GM23338 (cell line): ENCODE measurements around the gene ANKRD13B.

Source experiments
- EZH2 ChIP-seq: fragments of 200-600 bp; sonication (generic); IDR thresholded peaks from one replicate; pipeline ENCODE4 v1.8.0; 2017; ENCODE audit warnings: antibody characterized with exemption, mild to moderate bottlenecking, low read depth; ENCODE audit not compliant: unreplicated experiment
- EZH2phosphoT487 ChIP-seq: fragments of 200-600 bp; sonication (generic); IDR thresholded peaks from one replicate; pipeline ENCODE4 v1.8.1; 2018; ENCODE audit warnings: antibody characterized with exemption; ENCODE audit not compliant: unreplicated experiment
- JUNB ChIP-seq: IDR thresholded peaks from one replicate; pipeline ENCODE4 v1.6.1; 2016; ENCODE audit warnings: antibody characterized with exemption; ENCODE audit not compliant: unreplicated experiment
- NANOG ChIP-seq: IDR thresholded peaks from 2 replicates; pipeline ENCODE4 v1.6.1; 2016; ENCODE audit warnings: antibody characterized with exemption, borderline replicate concordance
- POLR2AphosphoS5 ChIP-seq: IDR thresholded peaks from 2 replicates; pipeline ENCODE4 v1.6.1; 2016; ENCODE audit warnings: antibody characterized with exemption, low read depth
- ZNF331 ChIP-seq: fragments of 250-450 bp; sonication (Bioruptor Pico); IDR thresholded peaks from 2 replicates; pipeline ENCODE4 v1.5.0; 2020; ENCODE audit warnings: low read depth, mild to moderate bottlenecking, moderate library complexity
- TF ChIP-seq, protein P1 (sequence below), 2 experiments: fragments of 200-600 bp in 1 of 2; sonication (generic) in 1 of 2; conservative IDR thresholded peaks; 2 replicates each; pipeline versions ENCODE4 v1.5.1 to v1.6.1; 2016 to 2017; ENCODE audit warnings: antibody characterized with exemption in 2 of 2, low read depth in 2 of 2, mild to moderate bottlenecking in 2 of 2, moderate library complexity in 1 of 2
- TF ChIP-seq, protein P2 (sequence below): fragments of 250-450 bp; sonication (Bioruptor Pico); IDR thresholded peaks from 2 replicates; pipeline ENCODE4 v1.5.0; 2020; ENCODE audit warnings: mild to moderate bottlenecking, moderate library complexity
- TF ChIP-seq, protein P3 (sequence below): IDR thresholded peaks from one replicate; pipeline ENCODE4 v1.6.1; 2018; ENCODE audit warnings: antibody characterized with exemption; ENCODE audit not compliant: unreplicated experiment

DNA sequence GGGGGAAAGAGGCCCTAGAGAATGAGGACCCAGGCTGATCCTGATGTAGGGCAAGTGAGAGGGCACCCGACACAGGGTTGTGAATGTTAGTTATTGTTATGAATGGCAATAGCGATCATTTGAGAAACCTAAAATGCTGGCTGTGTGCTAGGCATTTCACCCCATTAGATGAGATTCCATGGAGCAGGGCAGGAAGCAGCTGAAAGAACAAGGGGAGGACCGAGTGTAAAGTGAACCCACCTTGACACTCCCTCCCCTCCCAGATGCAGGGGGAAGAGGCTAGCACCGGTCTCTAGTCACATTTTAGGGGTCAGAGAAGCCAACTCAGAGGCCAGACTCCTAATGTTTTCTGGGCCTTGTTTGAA, 30.3 kb downstream of the ANKRD13B start:
- TF ChIP-seq JUNB (no peak), EZH2phosphoT487 (no peak), POLR2AphosphoS5 (no peak), EZH2 (no peak), NANOG (no peak), ZNF331 (CRISPR knock-in tag) (no peak)
- TF ChIP-seq, protein P1, sequence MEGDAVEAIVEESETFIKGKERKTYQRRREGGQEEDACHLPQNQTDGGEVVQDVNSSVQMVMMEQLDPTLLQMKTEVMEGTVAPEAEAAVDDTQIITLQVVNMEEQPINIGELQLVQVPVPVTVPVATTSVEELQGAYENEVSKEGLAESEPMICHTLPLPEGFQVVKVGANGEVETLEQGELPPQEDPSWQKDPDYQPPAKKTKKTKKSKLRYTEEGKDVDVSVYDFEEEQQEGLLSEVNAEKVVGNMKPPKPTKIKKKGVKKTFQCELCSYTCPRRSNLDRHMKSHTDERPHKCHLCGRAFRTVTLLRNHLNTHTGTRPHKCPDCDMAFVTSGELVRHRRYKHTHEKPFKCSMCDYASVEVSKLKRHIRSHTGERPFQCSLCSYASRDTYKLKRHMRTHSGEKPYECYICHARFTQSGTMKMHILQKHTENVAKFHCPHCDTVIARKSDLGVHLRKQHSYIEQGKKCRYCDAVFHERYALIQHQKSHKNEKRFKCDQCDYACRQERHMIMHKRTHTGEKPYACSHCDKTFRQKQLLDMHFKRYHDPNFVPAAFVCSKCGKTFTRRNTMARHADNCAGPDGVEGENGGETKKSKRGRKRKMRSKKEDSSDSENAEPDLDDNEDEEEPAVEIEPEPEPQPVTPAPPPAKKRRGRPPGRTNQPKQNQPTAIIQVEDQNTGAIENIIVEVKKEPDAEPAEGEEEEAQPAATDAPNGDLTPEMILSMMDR (conservative IDR thresholded peaks at IDR 0.05; ENCODE audit: low read depth in 2 of 2): no peak
- TF ChIP-seq, protein P2, sequence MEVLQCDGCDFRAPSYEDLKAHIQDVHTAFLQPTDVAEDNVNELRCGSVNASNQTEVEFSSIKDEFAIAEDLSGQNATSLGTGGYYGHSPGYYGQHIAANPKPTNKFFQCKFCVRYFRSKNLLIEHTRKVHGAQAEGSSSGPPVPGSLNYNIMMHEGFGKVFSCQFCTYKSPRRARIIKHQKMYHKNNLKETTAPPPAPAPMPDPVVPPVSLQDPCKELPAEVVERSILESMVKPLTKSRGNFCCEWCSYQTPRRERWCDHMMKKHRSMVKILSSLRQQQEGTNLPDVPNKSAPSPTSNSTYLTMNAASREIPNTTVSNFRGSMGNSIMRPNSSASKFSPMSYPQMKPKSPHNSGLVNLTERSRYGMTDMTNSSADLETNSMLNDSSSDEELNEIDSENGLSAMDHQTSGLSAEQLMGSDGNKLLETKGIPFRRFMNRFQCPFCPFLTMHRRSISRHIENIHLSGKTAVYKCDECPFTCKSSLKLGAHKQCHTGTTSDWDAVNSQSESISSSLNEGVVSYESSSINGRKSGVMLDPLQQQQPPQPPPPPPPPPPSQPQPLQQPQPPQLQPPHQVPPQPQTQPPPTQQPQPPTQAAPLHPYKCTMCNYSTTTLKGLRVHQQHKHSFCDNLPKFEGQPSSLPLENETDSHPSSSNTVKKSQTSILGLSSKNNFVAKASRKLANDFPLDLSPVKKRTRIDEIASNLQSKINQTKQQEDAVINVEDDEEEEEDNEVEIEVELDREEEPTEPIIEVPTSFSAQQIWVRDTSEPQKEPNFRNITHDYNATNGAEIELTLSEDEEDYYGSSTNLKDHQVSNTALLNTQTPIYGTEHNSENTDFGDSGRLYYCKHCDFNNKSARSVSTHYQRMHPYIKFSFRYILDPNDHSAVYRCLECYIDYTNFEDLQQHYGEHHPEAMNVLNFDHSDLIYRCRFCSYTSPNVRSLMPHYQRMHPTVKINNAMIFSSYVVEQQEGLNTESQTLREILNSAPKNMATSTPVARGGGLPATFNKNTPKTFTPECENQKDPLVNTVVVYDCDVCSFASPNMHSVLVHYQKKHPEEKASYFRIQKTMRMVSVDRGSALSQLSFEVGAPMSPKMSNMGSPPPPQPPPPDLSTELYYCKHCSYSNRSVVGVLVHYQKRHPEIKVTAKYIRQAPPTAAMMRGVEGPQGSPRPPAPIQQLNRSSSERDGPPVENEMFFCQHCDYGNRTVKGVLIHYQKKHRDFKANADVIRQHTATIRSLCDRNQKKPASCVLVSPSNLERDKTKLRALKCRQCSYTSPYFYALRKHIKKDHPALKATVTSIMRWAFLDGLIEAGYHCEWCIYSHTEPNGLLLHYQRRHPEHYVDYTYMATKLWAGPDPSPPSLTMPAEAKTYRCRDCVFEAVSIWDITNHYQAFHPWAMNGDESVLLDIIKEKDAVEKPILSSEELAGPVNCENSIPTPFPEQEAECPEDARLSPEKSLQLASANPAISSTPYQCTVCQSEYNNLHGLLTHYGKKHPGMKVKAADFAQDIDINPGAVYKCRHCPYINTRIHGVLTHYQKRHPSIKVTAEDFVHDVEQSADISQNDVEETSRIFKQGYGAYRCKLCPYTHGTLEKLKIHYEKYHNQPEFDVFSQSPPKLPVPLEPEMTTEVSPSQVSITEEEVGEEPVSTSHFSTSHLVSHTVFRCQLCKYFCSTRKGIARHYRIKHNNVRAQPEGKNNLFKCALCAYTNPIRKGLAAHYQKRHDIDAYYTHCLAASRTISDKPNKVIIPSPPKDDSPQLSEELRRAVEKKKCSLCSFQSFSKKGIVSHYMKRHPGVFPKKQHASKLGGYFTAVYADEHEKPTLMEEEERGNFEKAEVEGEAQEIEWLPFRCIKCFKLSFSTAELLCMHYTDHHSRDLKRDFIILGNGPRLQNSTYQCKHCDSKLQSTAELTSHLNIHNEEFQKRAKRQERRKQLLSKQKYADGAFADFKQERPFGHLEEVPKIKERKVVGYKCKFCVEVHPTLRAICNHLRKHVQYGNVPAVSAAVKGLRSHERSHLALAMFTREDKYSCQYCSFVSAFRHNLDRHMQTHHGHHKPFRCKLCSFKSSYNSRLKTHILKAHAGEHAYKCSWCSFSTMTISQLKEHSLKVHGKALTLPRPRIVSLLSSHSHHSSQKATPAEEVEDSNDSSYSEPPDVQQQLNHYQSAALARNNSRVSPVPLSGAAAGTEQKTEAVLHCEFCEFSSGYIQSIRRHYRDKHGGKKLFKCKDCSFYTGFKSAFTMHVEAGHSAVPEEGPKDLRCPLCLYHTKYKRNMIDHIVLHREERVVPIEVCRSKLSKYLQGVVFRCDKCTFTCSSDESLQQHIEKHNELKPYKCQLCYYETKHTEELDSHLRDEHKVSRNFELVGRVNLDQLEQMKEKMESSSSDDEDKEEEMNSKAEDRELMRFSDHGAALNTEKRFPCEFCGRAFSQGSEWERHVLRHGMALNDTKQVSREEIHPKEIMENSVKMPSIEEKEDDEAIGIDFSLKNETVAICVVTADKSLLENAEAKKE (CRISPR knock-in tag): no peak
- TF ChIP-seq, protein P3, sequence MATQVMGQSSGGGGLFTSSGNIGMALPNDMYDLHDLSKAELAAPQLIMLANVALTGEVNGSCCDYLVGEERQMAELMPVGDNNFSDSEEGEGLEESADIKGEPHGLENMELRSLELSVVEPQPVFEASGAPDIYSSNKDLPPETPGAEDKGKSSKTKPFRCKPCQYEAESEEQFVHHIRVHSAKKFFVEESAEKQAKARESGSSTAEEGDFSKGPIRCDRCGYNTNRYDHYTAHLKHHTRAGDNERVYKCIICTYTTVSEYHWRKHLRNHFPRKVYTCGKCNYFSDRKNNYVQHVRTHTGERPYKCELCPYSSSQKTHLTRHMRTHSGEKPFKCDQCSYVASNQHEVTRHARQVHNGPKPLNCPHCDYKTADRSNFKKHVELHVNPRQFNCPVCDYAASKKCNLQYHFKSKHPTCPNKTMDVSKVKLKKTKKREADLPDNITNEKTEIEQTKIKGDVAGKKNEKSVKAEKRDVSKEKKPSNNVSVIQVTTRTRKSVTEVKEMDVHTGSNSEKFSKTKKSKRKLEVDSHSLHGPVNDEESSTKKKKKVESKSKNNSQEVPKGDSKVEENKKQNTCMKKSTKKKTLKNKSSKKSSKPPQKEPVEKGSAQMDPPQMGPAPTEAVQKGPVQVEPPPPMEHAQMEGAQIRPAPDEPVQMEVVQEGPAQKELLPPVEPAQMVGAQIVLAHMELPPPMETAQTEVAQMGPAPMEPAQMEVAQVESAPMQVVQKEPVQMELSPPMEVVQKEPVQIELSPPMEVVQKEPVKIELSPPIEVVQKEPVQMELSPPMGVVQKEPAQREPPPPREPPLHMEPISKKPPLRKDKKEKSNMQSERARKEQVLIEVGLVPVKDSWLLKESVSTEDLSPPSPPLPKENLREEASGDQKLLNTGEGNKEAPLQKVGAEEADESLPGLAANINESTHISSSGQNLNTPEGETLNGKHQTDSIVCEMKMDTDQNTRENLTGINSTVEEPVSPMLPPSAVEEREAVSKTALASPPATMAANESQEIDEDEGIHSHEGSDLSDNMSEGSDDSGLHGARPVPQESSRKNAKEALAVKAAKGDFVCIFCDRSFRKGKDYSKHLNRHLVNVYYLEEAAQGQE: no peak
